ENCODE measurements around the gene ANO6.

ANO6 gene

GRCh38 chr12:45357539-45358417 lies 141.9 kb downstream of the ANO6 start:
- no peak for TF ChIP-seq CTCF (IDR thresholded peaks at IDR 0.05; ENCODE audit: insufficient read depth, low read length, poor library complexity, severe bottlenecking)

GRCh38 chr12:45362291-45362690 lies 146.4 kb downstream of the ANO6 start:
- no peak for DNase-seq (ENCODE audit: extremely low read depth, insufficient read length)
- no peak for TF ChIP-seq CTCF (IDR thresholded peaks at IDR 0.05; ENCODE audit: insufficient read depth, low read length, poor library complexity, severe bottlenecking)
- H3K4me3 ChIP-seq (replicated peaks; ENCODE audit: low read depth, low read length) = no peak overlapping the region
- H3K27me3 ChIP-seq (replicated peaks; ENCODE audit: control insufficient read depth, insufficient read depth, low read length) = no peaks in the 10 kb centered on the region
- H3K36me3 ChIP-seq (ENCODE audit: control insufficient read depth, insufficient read depth, low read length) = no peaks in the 10 kb centered on the region

More at GRCh38 chr12:45357539-45358417, 141.9 kb downstream of the ANO6 start:
- H3K27me3 ChIP-seq (replicated peaks; ENCODE audit: control insufficient read depth, insufficient read depth, low read length) = no peaks in the 10 kb centered on the region
- peaks cover 1% of the 10 kb centered on the region; the same call in 1 of the 2 replicates for H3K36me3 ChIP-seq (ENCODE audit: control insufficient read depth, insufficient read depth, low read length)
- no peak overlapping the region for H3K4me3 ChIP-seq (replicated peaks; ENCODE audit: low read depth, low read length)
- DNase-seq (ENCODE audit: extremely low read depth, insufficient read length) = no peak

GRCh38 chr12:45363903-45364302 lies 148.0 kb downstream of the ANO6 start:
- H3K4me3 ChIP-seq (replicated peaks; ENCODE audit: low read depth, low read length) = no peak overlapping the region
- H3K36me3 ChIP-seq (ENCODE audit: control insufficient read depth, insufficient read depth, low read length) = no peaks in the 10 kb centered on the region
- DNase-seq (ENCODE audit: extremely low read depth, insufficient read length) = no peak
- no peak for TF ChIP-seq CTCF (IDR thresholded peaks at IDR 0.05; ENCODE audit: insufficient read depth, low read length, poor library complexity, severe bottlenecking)
- no peaks in the 10 kb centered on the region for H3K27me3 ChIP-seq (replicated peaks; ENCODE audit: control insufficient read depth, insufficient read depth, low read length)

GRCh38 chr12:45368841-45369489 lies 153.1 kb downstream of the ANO6 start:
- no peak for DNase-seq (ENCODE audit: extremely low read depth, insufficient read length)
- Histone ChIP-seq H3K4me3 (replicated peaks; ENCODE audit: low read depth, low read length) (no peak overlapping the region), H3K27me3 (replicated peaks; ENCODE audit: control insufficient read depth, insufficient read depth, low read length) (no peaks in the 10 kb centered on the region), H3K36me3 (ENCODE audit: control insufficient read depth, insufficient read depth, low read length) (peaks cover 3% of the 10 kb centered on the region)
- TF ChIP-seq CTCF (IDR thresholded peaks at IDR 0.05; ENCODE audit: insufficient read depth, low read length, poor library complexity, severe bottlenecking) = no peak

GRCh38 chr12:45377815-45378214 lies 161.9 kb downstream of the ANO6 start:
- H3K4me3 ChIP-seq (replicated peaks; ENCODE audit: low read depth, low read length) = no peak overlapping the region
- peaks cover 2% of the 10 kb centered on the region; the same call in 1 of the 2 replicates for H3K36me3 ChIP-seq (ENCODE audit: control insufficient read depth, insufficient read depth, low read length)
- no peak for DNase-seq (ENCODE audit: extremely low read depth, insufficient read length)
- TF ChIP-seq CTCF (IDR thresholded peaks at IDR 0.05; ENCODE audit: insufficient read depth, low read length, poor library complexity, severe bottlenecking) = no peak
- H3K27me3 ChIP-seq (replicated peaks; ENCODE audit: control insufficient read depth, insufficient read depth, low read length) = no peaks in the 10 kb centered on the region
